SKM-1 (cell line): Measurements from ENCODE around the gene SLC18A2.
"Not testable (repeated sequence)": the region's sequence is repeated elsewhere in the genome, so short reads cannot be mapped to it uniquely, and the experiment has no call there.

Source experiments
- DNase-seq: peaks from one replicate; lab custom pipeline; 2025; ENCODE audit not compliant: unreplicated experiment; lab: John Stamatoyannopoulos, UW

Gene SLC18A2

DNA sequence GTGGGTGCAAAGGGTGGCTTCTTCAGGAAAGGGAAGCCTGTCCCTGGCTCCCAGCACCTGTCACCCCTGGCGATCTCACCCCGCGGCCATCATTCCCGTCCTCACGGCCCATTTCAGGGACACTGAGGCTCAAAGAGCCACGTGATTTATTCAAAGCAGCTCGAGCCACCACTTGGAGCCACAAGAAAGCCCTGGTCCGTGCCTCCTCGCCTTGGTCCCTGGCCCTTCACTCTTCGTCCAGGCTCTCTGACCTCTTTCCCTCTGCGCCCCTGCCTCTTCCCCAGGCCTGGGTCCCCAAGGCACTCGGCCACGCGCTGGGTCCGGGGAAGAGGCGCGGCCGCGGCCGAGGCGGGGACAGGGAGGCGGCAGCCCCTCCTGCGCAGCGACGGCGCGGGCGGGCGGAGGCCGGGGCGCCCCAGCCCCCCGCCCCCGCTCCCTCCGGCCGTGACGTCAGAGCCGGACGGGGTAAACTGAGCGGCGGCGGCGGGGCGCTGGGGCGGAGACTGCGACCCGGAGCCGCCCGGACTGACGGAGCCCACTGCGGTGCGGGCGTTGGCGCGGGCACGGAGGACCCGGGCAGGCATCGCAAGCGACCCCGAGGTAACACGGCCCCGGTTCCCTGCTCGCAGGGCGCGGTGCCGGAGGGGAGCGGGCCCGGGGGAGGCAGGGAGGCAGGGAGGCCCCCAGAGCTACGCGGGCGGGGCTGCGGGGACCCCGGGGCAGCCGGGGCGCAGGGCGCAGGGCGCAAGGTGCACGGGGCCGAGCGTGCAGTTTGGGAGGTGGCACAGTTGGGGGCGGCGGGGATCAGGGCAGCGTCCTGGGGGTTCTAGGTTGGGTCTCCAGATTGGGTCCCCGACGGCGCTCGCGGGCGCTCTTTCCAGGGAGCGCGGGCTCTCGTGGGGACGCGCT, at the start of gene SLC18A2:
Gene SLC18A2, plus strand, starts transcription at position 494 of the 909 bp plus-strand sequence. CDS start 580 bp downstream, outside the sequence.
- DNase-seq: no peak

DNA sequence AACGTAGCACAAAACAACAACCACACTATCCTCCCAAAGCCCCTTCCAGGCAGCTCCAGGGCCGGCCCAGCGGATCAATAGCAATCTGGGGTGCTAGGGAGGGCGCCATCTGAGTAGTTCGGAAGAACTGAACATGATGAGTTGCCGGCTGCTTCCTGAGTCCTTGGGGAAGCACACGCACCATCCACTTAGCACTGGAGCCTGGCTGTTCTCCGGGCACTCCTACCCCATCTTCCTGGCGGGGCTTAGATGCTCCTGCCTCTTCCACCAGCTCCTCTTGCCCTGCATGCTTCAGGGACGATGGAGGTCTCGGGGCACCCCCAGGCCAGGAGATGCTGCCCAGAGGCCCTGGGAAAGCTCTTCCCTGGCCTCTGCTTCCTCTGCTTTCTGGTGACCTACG, 43.7 kb upstream of the SLC18A2 start, which contains the start of gene KCNK18:
Gene KCNK18, plus strand, starts transcription at position 301 of the 400 bp plus-strand sequence. Its CDS starts 0 bp downstream, at position 301.
- DNase-seq: no peak

DNA sequence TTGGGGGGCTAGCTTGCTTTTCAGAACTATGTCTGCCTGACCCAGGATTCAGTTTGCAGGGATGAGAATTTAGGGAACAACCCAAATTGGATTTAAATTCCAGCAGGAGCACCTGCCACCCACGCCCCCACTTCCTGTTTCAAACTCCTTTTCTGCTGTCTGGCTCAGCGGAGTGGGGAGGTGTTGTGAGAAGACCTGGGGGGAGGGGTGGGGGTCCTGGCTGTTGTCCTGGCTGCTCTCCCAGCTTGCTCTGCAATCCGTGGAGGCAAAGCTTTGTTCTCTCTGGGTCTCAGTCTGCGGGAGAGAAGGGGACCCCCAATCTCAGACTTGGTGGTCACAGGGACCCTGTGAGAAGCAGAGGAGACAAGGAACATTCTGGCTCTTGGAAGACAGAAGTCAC, 42.8 kb upstream of the SLC18A2 start:
- DNase-seq: no peak

GRCh38 chr10:117201826-117202225, 39.1 kb upstream of the SLC18A2 start:
- no peak for DNase-seq

- peak; percentile 5 for DNase-seq
These were observed 36.6 kb upstream of the SLC18A2 start for GRCh38 chr10:117204316-117204715.

DNA sequence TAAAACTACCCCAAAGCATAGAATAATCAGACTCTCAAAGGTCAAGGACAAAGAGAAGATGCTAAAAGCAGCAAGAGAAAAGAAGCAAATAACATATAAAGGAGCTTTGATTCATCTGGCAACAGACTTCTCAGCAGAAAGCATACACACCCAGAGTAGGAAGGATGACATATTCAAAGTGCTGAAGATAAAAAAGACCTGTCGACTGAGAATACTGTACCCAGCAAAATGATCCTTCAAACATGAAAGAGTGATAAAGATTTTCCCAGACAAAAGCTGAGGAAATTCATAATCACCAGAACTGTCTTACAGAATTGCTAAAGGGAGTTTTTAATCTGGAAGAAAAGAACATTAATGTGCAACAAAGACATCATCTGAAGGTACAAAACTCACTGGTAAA, 28.7 kb upstream of the SLC18A2 start:
- no peak for DNase-seq

DNA sequence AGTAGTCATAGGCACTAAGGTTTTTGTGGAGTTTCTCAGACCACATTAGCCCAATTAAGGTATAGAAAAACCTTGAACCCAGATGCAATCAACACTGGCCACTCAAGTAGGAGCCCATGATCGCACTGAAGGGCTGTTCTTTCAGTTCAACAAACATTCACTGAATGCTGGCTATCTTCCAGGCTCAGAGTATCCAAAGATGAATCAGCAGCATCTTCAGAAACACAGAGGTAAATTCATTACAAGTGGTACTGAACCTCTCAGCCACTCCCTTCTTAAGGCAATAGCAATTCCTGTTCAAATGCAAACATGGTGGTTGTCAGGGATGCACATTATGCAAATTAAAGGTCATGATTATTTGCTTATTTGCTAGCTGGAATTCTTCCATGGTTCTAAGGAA, 26.5 kb upstream of the SLC18A2 start:
- no peak for DNase-seq

GRCh38 chr10:117215079-117215478, 25.8 kb upstream of the SLC18A2 start:
- DNase-seq: peak; percentile 8

GRCh38 chr10:117216028-117216427, 24.9 kb upstream of the SLC18A2 start:
- DNase-seq: no peak

DNA sequence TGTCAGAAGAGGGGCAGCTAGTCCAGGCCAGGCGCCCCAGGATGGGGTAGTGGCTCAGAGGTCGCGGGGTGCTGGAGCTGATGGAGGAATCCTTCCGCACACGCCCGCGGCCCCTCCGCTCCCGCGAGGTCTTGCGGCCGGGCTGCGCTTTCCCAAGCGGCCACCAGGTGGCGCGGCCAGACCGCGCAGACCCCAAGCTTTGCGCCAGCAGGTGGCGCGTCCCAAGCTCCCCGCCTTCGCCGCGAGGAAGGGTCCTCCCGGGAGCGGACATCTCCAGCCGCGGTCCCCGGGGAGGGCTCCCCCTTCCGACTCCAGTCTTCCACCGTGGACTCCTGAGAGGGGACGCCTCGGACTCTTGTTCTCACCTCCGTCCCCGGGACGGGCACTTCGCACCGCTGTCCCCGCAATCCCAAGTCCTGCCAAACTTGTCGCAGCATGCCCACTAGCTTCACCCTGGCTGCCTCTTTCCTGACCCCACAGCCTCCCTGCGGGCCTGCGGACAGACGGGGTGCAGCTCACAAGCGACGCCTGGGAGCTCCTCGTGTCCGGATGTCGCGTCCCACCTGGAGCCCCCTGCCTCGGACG, 24.2 kb upstream of the SLC18A2 start:
- DNase-seq: peak; percentile 68

DNA sequence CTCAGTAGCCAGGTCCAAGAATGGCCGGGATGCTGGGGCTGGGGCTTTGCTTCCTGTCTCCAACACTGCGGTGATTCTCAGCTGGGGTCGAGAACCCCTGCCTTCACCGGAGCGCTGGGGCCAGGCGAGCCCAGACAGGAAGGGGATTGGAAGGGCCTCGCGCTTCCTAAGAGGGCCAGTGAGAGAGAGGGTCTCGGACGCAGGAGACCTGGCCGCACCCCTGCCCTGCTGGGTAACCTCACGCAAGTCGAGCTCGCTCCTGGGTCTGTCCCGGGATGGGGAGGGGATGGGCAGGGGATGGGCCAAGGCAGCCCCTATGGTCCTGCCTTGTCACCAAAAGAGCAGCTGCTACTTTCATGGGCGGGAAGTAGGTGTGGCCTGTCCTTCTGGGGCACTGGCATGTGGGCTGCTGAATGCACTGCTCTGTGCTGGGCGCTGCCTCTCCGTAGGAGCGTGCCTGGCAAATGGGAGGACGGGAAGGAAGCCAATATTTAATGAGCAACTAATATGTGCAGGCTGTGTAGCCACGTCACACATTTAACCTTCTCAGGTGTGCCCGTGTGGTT, 23.6 kb upstream of the SLC18A2 start:
- no peak for DNase-seq

- DNase-seq: no peak
These were observed 22.3 kb upstream of the SLC18A2 start for GRCh38 chr10:117218654-117219053.

DNA sequence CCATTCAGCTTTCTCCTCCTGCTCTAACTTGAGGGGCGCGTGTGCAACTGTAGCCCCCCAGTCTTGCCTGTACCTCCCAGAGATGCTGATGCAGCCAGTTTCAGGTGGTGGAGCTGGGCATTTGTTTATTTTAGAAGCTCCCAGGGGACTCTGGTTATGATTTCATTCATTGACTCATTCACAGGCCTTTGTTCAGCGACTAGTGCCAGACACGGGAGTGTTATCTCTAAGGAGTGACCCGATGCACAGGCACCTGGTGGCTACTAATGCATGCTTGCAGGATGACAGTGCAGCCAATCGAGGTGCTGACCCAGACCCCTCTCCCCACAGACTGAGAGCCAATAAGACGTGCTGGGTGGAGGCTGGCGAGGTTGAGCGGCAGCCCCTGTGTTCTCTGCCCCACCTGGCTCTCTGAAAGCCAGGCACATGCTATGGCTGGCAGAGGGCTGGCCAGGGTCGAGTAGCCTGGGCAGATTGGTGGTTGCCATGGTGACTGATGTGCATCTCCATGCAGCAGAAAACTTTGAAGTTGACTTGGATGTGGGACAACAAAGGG, 19.7 kb upstream of the SLC18A2 start:
- no peak for DNase-seq

GRCh38 chr10:117222552-117222951, 18.4 kb upstream of the SLC18A2 start:
- DNase-seq: no peak

GRCh38 chr10:117222976-117223692, 17.8 kb upstream of the SLC18A2 start:
- DNase-seq: no peak

DNA sequence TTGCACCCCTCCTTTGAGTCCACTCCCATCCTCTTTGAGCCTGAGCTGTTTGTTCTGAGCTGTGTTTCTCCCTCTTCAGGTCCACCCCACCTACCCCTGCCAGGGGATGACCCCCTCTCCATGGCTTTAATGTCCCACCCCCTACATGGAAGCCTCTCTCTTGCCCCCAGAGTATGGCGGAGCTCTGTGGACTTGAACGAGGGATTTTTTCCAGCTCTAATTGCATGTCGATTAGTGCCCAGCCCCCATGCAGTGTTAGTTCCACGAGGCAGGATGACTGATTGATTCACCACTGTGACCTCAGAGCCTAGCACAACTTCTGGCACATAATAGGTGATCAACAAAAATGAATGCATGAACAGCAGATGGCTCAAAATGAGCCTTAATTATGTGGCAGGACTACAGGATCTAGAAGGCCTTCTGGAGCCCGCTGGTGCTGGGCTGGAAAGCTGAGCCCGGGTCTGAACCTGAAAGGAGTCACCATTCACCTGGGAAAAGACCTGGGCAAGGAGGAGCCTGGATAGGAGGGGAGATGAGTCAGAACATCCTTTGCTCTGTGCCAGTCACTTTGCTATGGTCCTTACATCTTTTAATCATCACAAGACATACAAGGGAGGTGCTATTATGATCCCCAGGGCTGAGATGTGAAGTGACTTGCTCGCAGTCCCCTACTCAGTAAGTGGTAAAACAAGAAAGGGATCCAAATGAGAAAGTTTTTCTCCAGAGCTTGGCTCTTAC, 17.1 kb upstream of the SLC18A2 start:
- no peak for DNase-seq

DNA sequence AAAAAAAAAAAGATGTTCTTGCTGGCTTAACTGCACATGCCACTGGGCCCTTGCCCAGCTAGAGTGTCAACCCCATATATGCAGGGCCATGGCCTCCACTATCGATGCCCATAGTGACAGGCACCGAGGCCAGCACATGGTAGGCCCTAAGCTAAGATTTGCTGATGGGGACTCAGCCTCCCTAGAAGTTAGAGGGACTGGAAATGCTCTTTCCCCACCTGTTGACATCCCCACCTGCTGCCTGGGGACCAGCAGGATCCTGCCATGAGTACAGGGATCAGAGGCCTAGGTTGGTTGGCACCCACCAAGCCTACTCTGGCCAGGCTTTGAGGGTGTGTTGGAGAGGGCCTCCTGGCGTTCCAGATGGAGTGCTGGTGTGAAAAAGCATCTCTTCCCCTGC, 16.0 kb upstream of the SLC18A2 start:
- DNase-seq: no peak

DNA sequence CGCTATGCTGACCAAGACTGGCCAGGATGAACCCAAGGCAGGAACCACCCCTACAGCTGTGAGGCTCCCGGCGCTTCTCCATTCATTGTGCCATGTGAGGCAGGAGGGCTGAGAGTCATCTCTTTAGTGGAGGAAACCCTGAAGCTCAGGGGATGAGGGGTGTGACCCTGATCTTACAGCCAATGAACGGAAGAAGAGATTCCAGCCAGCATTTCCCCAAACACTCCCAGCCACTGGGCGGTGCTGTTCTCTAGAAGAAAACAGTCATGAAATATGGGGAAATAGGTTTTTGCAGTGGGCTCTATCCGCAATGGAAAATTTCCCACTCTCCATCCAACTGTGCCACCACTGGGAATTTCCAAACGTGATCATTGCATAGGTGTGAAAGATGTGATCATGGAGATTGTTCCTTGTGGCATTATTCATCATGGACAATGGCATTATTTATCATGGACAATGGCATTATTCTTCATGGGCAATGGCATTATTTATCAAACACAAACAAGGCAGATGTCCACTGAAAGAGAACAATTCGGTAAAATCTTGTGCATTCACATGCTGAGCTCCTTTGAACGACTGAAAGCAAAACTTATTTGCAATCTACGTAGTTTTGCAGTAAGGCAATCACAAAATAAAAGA, 14.0 kb upstream of the SLC18A2 start:
- DNase-seq: peak; percentile 80

- DNase-seq: no peak
These were observed 12.7 kb upstream of the SLC18A2 start for GRCh38 chr10:117228210-117228609.

DNA sequence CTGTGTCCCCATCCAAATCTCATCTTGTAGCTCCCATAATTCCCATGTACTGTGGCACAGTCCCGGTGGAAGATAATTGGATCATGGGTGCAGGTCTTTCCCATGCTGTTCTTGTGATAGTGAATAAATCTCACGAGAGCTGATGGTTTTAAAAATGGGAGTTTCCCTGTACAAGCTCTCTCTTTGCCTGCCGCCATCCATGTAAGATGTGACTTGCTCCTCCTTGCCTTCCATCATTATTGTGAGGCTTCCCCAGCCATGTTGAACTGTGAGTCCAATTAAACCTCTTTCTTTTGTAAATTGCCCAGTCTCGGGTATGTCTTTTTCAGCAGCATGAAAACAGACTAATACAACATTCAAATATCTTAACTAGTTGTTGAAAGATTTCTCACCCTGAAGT, 10.8 kb upstream of the SLC18A2 start:
- not testable (repeated sequence) for DNase-seq
